Adrenal gland (tissue), 12 donors: Measurements from ENCODE around the gene RYR3. TPM values are rescaled to one million over a fixed set of nuclear protein-coding genes. Genes with fewer than 3 reads are reported as not detected.

Experiments
- DNase-seq, 7 donors: peaks; one replicate each; pipeline ENCODE4 v3.0.0-alpha.2; 2019 to 2020
- H3K27ac ChIP-seq, 5 donors: fragments of 200-600 bp; sonication (generic) in 4 of 5; 1 replicate in 3 of 5; 2 replicates in 2 of 5; pipeline versions ENCODE4 v1.5.1 to v1.8.0; 2016 to 2020; ENCODE audit warnings: mild to moderate bottlenecking in 1 of 5
- H3K27me3 ChIP-seq: fragments of 200-600 bp; 2 replicates; pipeline ENCODE4 v1.8.0; 2021
- H3K36me3 ChIP-seq, 2 donors: fragments of 200-600 bp; replicated peaks in 1 of 2; 1 replicate in 1 of 2; 2 replicates in 1 of 2; pipeline versions ENCODE4 v1.5.1 to v1.8.0; 2018 to 2022
- H3K4me1 ChIP-seq, 2 donors: fragments of 200-600 bp; replicated peaks in 1 of 2; 1 replicate in 1 of 2; 2 replicates in 1 of 2; pipeline versions ENCODE4 v1.5.1 to v1.8.0; 2018 to 2021
- H3K4me3 ChIP-seq, 4 donors: fragments of 200-600 bp; sonication (generic) in 3 of 4; one replicate each; pipeline ENCODE4 v1.5.1; 2016 to 2018
- H3K9me3 ChIP-seq, 3 donors: fragments of 200-600 bp; sonication (generic) in 1 of 3; replicated peaks in 1 of 3; 1 replicate in 2 of 3; 2 replicates in 1 of 3; pipeline versions ENCODE4 v1.5.1 to v1.8.0; 2016 to 2021
- POLR2A ChIP-seq, 2 donors: fragments of 450-650 bp; IDR thresholded peaks; one replicate each; pipeline ENCODE4 v1.6.1; 2017; ENCODE audit warnings: antibody characterized with exemption in 2 of 2, mild to moderate bottlenecking in 2 of 2, moderate library complexity in 1 of 2
- WGBS, 4 donors: extraction: QIAGEN DNeasy Blood & Tissue Kit in 2 of 4; methylation state at CpG; one replicate each; pipeline versions ENCODE4 v1.1.5 to v1.1.7; 2013 to 2017; 5-methylcytosine and 5-hydroxymethylcytosine counted together
- intact Hi-C, 2 donors: fragments of 100-400 bp; cut with DNase I; formaldehyde crosslinking; loops; one replicate each; pipeline versions ENCODE4 v1.14.1 to v1.15.0; 2022 to 2023
- polyA plus RNA-seq, 3 donors: library from polyadenylated mRNA; stranded (reverse); fragments of 200-250 nt in 2 of 3; fragments of 350-450 nt in 1 of 3; fragmentation: Illumina TruSeq in 1 of 3; extraction: RNeasy Lipid Tissue Mini Kit (QIAGEN cat#74804) in 1 of 3; gene quantifications; one replicate each; pipeline ENCODE4 v1.2.3, GENCODE V29; 2013 to 2014
- total RNA-seq, 9 donors: library from RNA; depleted of rRNA in 4 of 9; stranded (reverse); fragments of >200 nt in 4 of 9; fragments of 120-200 nt in 1 of 9; fragmentation: NEBNext Ultra II Directional in 1 of 9; extraction: Animal tissue kit (Norgen Biotek cat#: 25700) in 1 of 9; gene quantifications; one replicate each; pipeline versions ENCODE4 v1.1.0 to v1.2.4, GENCODE V29; 2013 to 2023
- TF ChIP-seq, protein P1 (sequence below), 6 experiments: fragments of 450-650 bp in 4 of 6; fragments of 200-600 bp in 2 of 6; sonication (generic) in 1 of 6; IDR thresholded peaks; 1 replicate in 5 of 6; 2 replicates in 1 of 6; pipeline versions ENCODE4 v1.5.1 to v1.8.0; 2016 to 2021; ENCODE audit warnings: antibody characterized with exemption in 6 of 6, mild to moderate bottlenecking in 2 of 6, moderate library complexity in 1 of 6
- donor health status: healthy with polysubstance abuse.
- donor health status: Bipolar disorder and iron deficiency.
- donor health status: DM: yes; HTN: yes; CAD: no.
- donor health status: DM: no; HTN: no; CAD: no.
- donor health status: DM: no; HTN: no; CAD: no.
- donor health status: DM: yes; HTN: yes; CAD: no.

Gene RYR3
- total and polyA plus RNA-seq, 12 donors: 0.32 to 60.7 (median 3.4) TPM

DNA sequence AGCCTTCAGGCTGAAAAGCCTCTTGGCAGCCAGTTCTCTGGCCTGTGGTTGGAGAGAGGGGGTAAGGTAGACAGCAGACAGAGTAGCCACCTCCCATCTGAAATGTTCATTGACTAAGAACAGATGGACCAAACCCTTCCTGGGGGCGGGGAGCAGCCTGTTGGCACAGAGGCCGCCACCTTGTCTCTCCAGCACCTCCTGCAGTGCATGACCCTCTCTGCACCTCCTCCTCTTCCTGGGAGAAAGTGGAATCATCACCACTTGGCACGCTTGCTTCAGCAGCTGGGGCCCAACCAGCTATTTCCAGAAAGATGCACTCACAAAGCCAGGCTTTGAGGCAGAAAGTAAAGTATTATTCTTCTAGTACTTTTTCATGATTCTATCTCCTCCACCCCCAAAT, 344.1 kb downstream of the RYR3 start:
- no peaks in the 10 kb centered on the region for H3K9me3 ChIP-seq
- H3K27me3 ChIP-seq: no peaks in the 10 kb centered on the region
- no peak overlapping the region for H3K27ac ChIP-seq
- TF ChIP-seq, protein P1, sequence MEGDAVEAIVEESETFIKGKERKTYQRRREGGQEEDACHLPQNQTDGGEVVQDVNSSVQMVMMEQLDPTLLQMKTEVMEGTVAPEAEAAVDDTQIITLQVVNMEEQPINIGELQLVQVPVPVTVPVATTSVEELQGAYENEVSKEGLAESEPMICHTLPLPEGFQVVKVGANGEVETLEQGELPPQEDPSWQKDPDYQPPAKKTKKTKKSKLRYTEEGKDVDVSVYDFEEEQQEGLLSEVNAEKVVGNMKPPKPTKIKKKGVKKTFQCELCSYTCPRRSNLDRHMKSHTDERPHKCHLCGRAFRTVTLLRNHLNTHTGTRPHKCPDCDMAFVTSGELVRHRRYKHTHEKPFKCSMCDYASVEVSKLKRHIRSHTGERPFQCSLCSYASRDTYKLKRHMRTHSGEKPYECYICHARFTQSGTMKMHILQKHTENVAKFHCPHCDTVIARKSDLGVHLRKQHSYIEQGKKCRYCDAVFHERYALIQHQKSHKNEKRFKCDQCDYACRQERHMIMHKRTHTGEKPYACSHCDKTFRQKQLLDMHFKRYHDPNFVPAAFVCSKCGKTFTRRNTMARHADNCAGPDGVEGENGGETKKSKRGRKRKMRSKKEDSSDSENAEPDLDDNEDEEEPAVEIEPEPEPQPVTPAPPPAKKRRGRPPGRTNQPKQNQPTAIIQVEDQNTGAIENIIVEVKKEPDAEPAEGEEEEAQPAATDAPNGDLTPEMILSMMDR (IDR thresholded peaks at IDR 0.05): no peak
- no peak for TF ChIP-seq POLR2A (IDR thresholded peaks at IDR 0.05)
- 74 to 85% (median 79%) methylated on average over 3 of the region's 3 CpGs for WGBS, 4 donors
- H3K4me3 ChIP-seq: no peak overlapping the region
- no peak for DNase-seq
- intact Hi-C loops: no loop called here
- no peaks in the 10 kb centered on the region for H3K4me1 ChIP-seq
- no peaks in the 10 kb centered on the region for H3K36me3 ChIP-seq

DNA sequence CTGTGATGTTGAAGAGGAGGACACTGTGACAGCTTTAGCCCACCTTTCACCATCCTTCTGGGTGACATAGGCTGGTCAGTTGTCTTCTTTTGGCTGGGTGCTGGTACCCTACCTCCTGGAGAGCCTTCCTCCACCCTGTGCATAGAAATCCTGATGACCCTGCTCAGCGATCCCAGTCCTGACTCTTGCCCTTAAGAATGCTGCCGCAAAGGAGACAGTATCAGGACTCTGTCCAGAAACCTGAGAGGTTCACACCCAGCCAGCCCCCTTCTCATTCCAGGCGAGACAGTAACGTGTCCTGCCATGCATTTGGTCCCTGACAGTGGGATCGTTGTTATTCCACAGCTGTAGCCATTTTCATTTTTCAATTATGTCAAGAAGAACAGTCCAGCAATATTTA, 344.7 kb downstream of the RYR3 start:
- Histone ChIP-seq H3K4me1 (no peaks in the 10 kb centered on the region), H3K9me3 (no peaks in the 10 kb centered on the region), H3K4me3 (no peak overlapping the region), H3K27me3 (no peaks in the 10 kb centered on the region), H3K36me3 (no peaks in the 10 kb centered on the region), H3K27ac (no peak overlapping the region)
- intact Hi-C loops: no loop called here
- TF ChIP-seq, protein P1 (IDR thresholded peaks at IDR 0.05): no peak
- no peak for TF ChIP-seq POLR2A (IDR thresholded peaks at IDR 0.05)
- no peak for DNase-seq
- WGBS, 4 donors: 54 to 73% (median 60%) methylated on average over 5 of the region's 5 CpGs

DNA sequence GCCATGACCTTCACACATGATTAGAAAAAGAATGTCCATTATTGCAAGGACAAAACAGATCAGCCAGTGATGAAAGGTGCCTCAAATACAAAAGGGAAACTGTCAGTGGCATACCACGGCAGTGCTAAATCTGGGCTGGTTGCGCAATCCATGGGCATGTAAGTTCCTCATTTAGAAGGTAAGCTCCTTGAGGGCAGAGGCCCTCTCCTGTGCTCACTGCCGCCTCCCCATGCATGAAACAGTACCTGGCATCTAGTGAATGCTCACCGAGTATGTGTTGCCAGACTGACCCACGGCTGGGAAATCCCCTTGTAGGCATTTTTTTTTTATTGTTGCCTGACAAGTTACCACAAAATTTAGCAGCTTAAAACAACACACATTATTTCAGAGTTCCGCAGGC, 345.4 kb downstream of the RYR3 start:
- TF ChIP-seq POLR2A (IDR thresholded peaks at IDR 0.05): no peak
- TF ChIP-seq, protein P1 (IDR thresholded peaks at IDR 0.05): no peak
- no peaks in the 10 kb centered on the region for H3K9me3 ChIP-seq
- H3K27ac ChIP-seq: no peak overlapping the region
- no peaks in the 10 kb centered on the region for H3K36me3 ChIP-seq
- intact Hi-C loops: no loop called here
- H3K4me1 ChIP-seq: no peaks in the 10 kb centered on the region
- no peak for DNase-seq
- no peak overlapping the region for H3K4me3 ChIP-seq
- 76 to 86% (median 79%) methylated on average over 5 to 6 of the region's 6 CpGs for WGBS, 4 donors
- no peaks in the 10 kb centered on the region for H3K27me3 ChIP-seq

DNA sequence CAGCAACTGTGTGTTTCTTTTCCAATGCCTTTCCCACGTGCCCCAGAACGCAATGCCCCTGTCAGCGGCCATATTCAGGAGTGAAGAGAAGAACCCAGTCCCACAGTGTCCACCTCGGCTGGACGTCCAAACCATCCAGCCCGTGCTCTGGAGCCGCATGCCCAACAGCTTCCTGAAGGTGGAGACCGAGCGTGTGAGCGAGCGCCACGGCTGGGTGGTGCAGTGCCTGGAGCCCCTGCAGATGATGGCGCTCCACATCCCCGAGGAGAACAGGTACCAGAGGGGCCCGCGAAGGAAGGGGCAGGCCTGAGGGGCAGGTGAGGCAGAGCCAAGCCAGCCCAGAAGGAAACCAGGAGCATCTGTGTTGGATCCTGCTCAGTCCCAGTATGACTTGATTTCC, 349.4 kb downstream of the RYR3 start:
- H3K27ac ChIP-seq: no peak overlapping the region
- TF ChIP-seq, protein P1 (IDR thresholded peaks at IDR 0.05): no peak
- TF ChIP-seq POLR2A (IDR thresholded peaks at IDR 0.05): no peak

More for the DNA sequence above, 349.4 kb downstream of the RYR3 start:
- intact Hi-C loops: no loop called here
- Histone ChIP-seq H3K4me1 (no peaks in the 10 kb centered on the region), H3K27me3 (no peaks in the 10 kb centered on the region), H3K36me3 (no peaks in the 10 kb centered on the region), H3K4me3 (no peak overlapping the region), H3K9me3 (no peaks in the 10 kb centered on the region)
- WGBS, 4 donors: 86 to 91% (median 87%) methylated on average over 16 of the region's 16 CpGs
- DNase-seq: no peak
